Aorta (tissue), 5 donors: ENCODE data around the gene CGNL1. TPM values are rescaled to one million over a fixed set of nuclear protein-coding genes. Genes with fewer than 3 reads are reported as not detected.
A peak's percentile ranks its signal among the peaks of the same experiment; 100 is the strongest.

Source experiments
- ATAC-seq: fragments of 200-7000 bp; cut with Tn5 transposase; one replicate; pipeline ENCODE4 v1.9.1; 2022; ENCODE audit warnings: moderate library complexity; ENCODE audit not compliant: low FRiP score
- DNase-seq, 2 donors: peaks; one replicate each; pipeline ENCODE4 v3.0.0-alpha.2; 2020
- H3K27ac ChIP-seq, 2 donors: one replicate each; pipeline ENCODE4 v1.5.1; 2013; ENCODE audit warnings: low read length in 2 of 2, mild to moderate bottlenecking in 2 of 2, moderate library complexity in 2 of 2, control low read depth in 1 of 2, inconsistent platforms in 1 of 2, low read depth in 1 of 2
- H3K27me3 ChIP-seq, 2 donors: one replicate each; pipeline ENCODE4 v1.6.1; 2013; ENCODE audit warnings: control low read depth in 1 of 2, low read length in 1 of 2, mild to moderate bottlenecking in 1 of 2, moderate library complexity in 1 of 2; ENCODE audit not compliant: insufficient read depth in 2 of 2, control insufficient read depth in 1 of 2
- H3K36me3 ChIP-seq, 2 donors: one replicate each; pipeline ENCODE4 v1.6.1; 2013; ENCODE audit warnings: control low read depth in 1 of 2, low read length in 1 of 2, mild to moderate bottlenecking in 1 of 2; ENCODE audit not compliant: insufficient read depth in 2 of 2, control insufficient read depth in 1 of 2
- H3K4me1 ChIP-seq, 2 donors: one replicate each; pipeline ENCODE4 v1.6.1; 2013; ENCODE audit warnings: low read length in 2 of 2, control low read depth in 1 of 2, mild to moderate bottlenecking in 1 of 2, moderate library complexity in 1 of 2; ENCODE audit not compliant: insufficient read depth in 2 of 2, control insufficient read depth in 1 of 2
- H3K4me3 ChIP-seq, 2 donors: one replicate each; pipeline ENCODE4 v1.5.1; 2013; ENCODE audit warnings: low read length in 2 of 2, control low read depth in 1 of 2, mild to moderate bottlenecking in 1 of 2
- H3K9me3 ChIP-seq: one replicate; pipeline ENCODE4 v1.6.1; 2013; ENCODE audit warnings: mild to moderate bottlenecking, low read length; ENCODE audit not compliant: control insufficient read depth
- WGBS, 2 donors: extraction: QIAGEN DNeasy Blood & Tissue Kit; methylation state at CpG; one replicate each; pipeline ENCODE4 v1.1.7; 2013; 5-methylcytosine and 5-hydroxymethylcytosine counted together
- intact Hi-C, 2 donors: fragments of 100-400 bp; cut with DNase I; formaldehyde crosslinking; loops; one replicate each; pipeline versions ENCODE4 v1.14.2 to v1.15.0; 2022
- polyA plus RNA-seq, 2 donors: library from polyadenylated mRNA; stranded (reverse); fragments of 200-250 nt; gene quantifications; one replicate each; pipeline ENCODE4 v1.2.3, GENCODE V29; 2013
- total RNA-seq, 2 donors: library from RNA; stranded (reverse); fragmentation: NEBNext Ultra II Directional; extraction: Animal tissue kit (Norgen Biotek cat#: 25700); gene quantifications; one replicate each; pipeline ENCODE4 v1.2.1, GENCODE V29; 2021
- donor health status: healthy with polysubstance abuse.
- donor health status: Bipolar disorder and iron deficiency.
- donor health status: DM: no; HTN: no; CAD: no.
- donor health status: DM: no; HTN: no; CAD: no.
- donor health status: DM: yes; HTN: yes; CAD: no.

The CGNL1 gene
- total and polyA plus RNA-seq, 4 donors: 4.1 to 46.3 (median 12.4) TPM

DNA sequence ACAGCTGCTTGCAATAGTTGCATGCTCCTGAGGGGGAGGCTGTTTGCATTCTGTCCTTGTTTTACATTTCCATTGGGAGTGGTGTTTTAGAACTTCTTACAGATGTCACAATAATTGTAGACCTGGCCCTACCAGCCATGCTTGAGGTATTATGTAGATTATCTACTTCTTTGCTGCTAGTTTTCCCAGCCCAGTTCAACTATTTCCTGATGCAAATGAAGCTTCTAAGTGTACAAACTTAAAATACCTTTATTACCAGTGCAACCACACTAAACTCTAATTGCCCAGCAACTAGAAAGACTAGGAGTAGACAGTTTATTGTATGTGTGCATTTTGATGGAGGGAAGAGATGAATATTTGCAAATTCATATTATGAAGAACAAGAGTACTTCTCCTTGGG, 110.5 kb downstream of the CGNL1 start:
- H3K36me3 ChIP-seq: no peaks in the 10 kb centered on the region
- intact Hi-C loops: no loop called here
- H3K27ac ChIP-seq: no peak overlapping the region
- no peaks in the 10 kb centered on the region for H3K9me3 ChIP-seq
- DNase-seq (no peak), ATAC-seq (no peak)
- no peaks in the 10 kb centered on the region for H3K4me1 ChIP-seq
- H3K4me3 ChIP-seq: no peak overlapping the region
- H3K27me3 ChIP-seq: no peaks in the 10 kb centered on the region

GRCh38 chr15:57489122-57489521, 112.8 kb downstream of the CGNL1 start:
- no peak overlapping the region for H3K4me3 ChIP-seq
- intact Hi-C loops: no loop called here
- no peaks in the 10 kb centered on the region for H3K27me3 ChIP-seq
- no peak for ATAC-seq
- no peak overlapping the region for H3K27ac ChIP-seq
- no peak for DNase-seq
- no peaks in the 10 kb centered on the region for H3K9me3 ChIP-seq
- no peaks in the 10 kb centered on the region for H3K36me3 ChIP-seq
- no peaks in the 10 kb centered on the region for H3K4me1 ChIP-seq

DNA sequence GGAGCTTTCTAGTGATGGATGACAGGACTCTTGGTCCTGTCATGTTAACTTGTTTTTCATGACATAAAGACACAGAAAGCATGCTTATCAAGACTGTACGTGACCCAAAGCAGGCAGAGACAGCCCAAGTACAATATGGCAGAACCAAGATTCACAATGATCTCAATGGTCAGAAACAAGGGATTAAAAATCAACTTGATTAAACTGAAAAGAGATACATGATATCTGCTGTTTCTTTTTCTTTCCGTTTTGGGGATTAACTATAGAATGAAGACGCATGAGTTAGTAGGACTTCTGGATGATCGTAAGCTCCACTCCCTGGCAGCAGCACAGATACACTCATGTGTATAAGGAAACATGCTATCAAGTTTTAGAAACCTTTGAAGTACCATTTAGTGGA, 117.0 kb downstream of the CGNL1 start:
- H3K36me3 ChIP-seq: no peaks in the 10 kb centered on the region
- H3K4me3 ChIP-seq: no peak overlapping the region
- H3K27ac ChIP-seq: no peak overlapping the region
- DNase-seq (no peak), ATAC-seq (no peak)
- H3K9me3 ChIP-seq: no peaks in the 10 kb centered on the region
- no peaks in the 10 kb centered on the region for H3K27me3 ChIP-seq
- H3K4me1 ChIP-seq: peaks cover 0 to 1% of the 10 kb centered on the region in 2 donors
- intact Hi-C loops: no loop called here
- 88 to 97% methylated on average over 4 of the region's 4 CpGs for WGBS, 2 donors

DNA sequence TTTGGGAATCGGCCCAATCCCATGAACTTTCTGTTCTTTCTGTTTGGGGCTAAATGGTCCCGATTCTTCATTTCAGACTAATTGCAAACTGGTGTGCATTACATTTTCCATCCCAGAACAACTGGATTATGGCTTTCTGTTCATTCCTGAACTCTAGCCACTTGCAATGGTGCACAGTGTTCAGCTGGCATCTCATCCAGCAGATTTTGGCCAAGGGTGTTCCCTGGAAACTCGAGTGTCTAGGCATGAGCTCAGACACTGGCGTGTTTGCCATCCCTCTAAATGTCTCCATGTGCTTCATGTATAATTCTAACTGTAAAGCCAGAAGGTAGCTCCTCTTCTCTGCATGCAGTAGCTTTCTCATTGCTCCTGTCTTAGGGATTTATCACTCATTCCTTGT, 118.3 kb downstream of the CGNL1 start:
- DNase-seq (no peak), ATAC-seq (peak; percentile 69)
- H3K36me3 ChIP-seq: no peaks in the 10 kb centered on the region
- 7 to 9% methylated on average over 4 of the region's 4 CpGs for WGBS, 2 donors
- no peaks in the 10 kb centered on the region for H3K9me3 ChIP-seq
- H3K4me3 ChIP-seq: no peak overlapping the region
- H3K27me3 ChIP-seq: no peaks in the 10 kb centered on the region
- H3K27ac ChIP-seq: no peak overlapping the region
- intact Hi-C loops: no loop called here
- H3K4me1 ChIP-seq: peaks cover 0 to 1% of the 10 kb centered on the region in 2 donors

GRCh38 chr15:57495041-57495440, 118.7 kb downstream of the CGNL1 start:
- intact Hi-C loops: no loop called here
- H3K9me3 ChIP-seq: no peaks in the 10 kb centered on the region
- H3K36me3 ChIP-seq: no peaks in the 10 kb centered on the region
- DNase-seq (no peak), ATAC-seq (no peak)
- H3K27ac ChIP-seq: no peak overlapping the region
- peaks cover 0 to 1% of the 10 kb centered on the region in 2 donors for H3K4me1 ChIP-seq
- no peaks in the 10 kb centered on the region for H3K27me3 ChIP-seq
- H3K4me3 ChIP-seq: no peak overlapping the region
- WGBS, 2 donors: 18 to 30% methylated on average over 2 of the region's 2 CpGs

DNA sequence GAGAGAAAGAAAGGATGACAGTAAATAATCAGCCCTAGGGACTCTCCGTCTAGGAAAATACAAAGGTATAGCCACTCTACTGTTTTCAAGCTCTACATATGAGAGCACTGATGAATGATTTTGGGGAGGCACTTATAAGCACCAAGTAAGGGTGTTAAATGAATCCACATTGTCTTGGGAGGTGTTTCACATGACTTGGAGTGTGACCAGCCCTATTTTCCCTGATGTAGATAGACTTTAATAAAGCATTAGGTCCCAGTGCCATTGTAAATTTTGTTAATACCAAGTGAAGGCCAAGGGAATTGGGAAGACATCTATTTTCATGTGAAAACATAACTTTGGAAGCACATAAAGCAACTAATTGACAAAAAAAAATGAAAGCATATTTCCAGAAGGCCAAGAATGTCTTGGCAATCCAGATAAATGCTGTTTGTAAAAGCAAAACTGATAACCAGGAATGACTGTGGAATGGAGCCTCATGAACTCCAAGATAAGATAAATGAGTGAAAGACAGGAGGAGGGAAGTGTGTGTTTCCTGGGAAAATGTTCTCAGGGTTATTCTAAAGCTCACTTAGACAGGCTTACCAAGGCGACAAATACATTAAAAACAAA, 119.4 kb downstream of the CGNL1 start:
- Histone ChIP-seq H3K27me3 (no peaks in the 10 kb centered on the region), H3K4me3 (no peak overlapping the region), H3K36me3 (no peaks in the 10 kb centered on the region), H3K9me3 (no peaks in the 10 kb centered on the region), H3K4me1 (peaks cover 0 to 1% of the 10 kb centered on the region in 2 donors), H3K27ac (no peak overlapping the region)
- DNase-seq: no peak
- WGBS, 2 donors: 48 to 66% methylated on average over 2 of the region's 2 CpGs
- intact Hi-C loops: no loop called here
- ATAC-seq: peak; percentile 72

DNA sequence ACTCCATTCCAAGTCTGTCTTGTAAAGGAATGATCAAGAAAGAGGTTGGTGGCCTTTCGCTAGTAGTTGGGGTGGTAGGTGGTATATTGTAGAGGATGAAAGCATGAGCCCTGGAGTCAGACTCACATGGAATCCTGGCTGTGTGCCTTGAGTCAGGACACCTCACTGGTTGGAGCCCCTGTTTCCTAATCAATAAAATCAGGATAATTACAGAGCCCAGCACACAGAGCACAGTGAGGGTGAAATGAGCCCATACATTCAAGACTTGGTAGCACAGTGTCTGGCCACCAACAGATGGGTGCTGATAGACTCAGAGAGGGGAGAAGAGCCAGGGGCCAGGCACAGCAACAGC, 120.3 kb downstream of the CGNL1 start:
- no peaks in the 10 kb centered on the region for H3K36me3 ChIP-seq
- no peak overlapping the region for H3K27ac ChIP-seq
- WGBS, 2 donors: 92 to 96% methylated on average over 1 of the region's 1 CpG
- H3K4me3 ChIP-seq: no peak overlapping the region
- intact Hi-C loops: no loop called here
- H3K9me3 ChIP-seq: no peaks in the 10 kb centered on the region
- H3K4me1 ChIP-seq: peaks cover 0 to 1% of the 10 kb centered on the region in 2 donors
- DNase-seq (no peak), ATAC-seq (no peak)
- H3K27me3 ChIP-seq: no peaks in the 10 kb centered on the region

DNA sequence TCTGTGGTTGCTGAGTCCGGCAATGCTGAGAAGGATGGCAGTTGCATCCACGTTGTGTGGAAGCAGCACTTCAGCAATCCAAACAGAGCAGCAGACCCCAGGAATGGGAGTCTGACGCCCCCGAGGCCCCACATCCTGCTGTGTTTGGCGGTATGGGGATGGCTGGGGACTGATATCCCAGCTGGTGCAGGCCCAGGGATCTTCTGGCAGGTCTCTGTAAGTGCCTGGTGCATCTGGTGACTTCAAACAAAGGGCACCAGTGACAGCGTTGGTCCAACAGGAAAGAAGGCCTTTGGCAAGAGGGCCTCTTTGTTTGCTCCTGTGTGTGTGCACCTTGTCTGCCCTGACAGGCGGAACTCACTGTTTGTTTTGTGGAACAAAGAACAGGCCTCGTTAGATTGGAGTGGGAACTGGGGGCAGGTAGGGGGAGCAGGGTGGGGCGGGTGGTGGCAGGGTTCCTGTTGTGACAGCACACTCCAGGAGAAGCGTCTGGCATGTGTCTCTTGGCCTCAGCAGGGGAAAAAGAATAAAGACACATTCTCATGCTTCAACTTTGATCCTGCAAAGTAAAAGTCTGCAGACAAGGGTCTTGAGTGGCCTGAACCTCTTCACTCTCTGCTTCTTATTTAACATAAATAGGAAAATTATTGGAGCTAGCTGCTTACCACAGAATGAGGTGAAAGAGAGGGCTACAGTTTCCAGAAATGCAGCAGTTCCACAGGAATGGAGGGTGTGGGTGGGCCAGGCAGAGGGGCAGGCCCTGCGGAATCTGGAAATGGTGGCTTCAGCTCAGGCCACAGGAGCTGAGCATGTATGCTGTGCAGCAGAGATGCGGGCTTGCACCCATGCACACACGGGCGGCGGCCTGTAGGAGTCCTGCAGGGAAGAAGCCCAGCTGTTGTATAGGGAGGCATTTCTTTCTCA, 120.9 kb downstream of the CGNL1 start:
- Histone ChIP-seq H3K36me3 (no peaks in the 10 kb centered on the region), H3K27ac (no peak overlapping the region), H3K4me1 (peaks cover 0 to 1% of the 10 kb centered on the region in 2 donors), H3K4me3 (no peak overlapping the region), H3K27me3 (no peaks in the 10 kb centered on the region), H3K9me3 (no peaks in the 10 kb centered on the region)
- intact Hi-C loops: no loop called here
- no peak for ATAC-seq
- WGBS, 2 donors: 67 to 81% methylated on average over 15 of the region's 15 CpGs
- DNase-seq: no peak

- Histone ChIP-seq H3K36me3 (no peaks in the 10 kb centered on the region), H3K4me3 (no peak overlapping the region), H3K27ac (no peak overlapping the region), H3K27me3 (no peaks in the 10 kb centered on the region), H3K4me1 (peaks cover 0 to under 1% of the 10 kb centered on the region in 2 donors), H3K9me3 (no peaks in the 10 kb centered on the region)
- intact Hi-C loops: no loop called here
- DNase-seq (no peak), ATAC-seq (no peak)
- WGBS, 2 donors: 56 to 71% methylated on average over 10 of the region's 10 CpGs
Measured at GRCh38 chr15:57500256-57500655, 124.0 kb downstream of the CGNL1 start.
